ENCODE measurements around the gene KMT2E.
"Not testable (repeated sequence)": the region's sequence is repeated elsewhere in the genome, so short reads cannot be mapped to it uniquely, and the experiment has no call there.

KMT2E gene

DNA sequence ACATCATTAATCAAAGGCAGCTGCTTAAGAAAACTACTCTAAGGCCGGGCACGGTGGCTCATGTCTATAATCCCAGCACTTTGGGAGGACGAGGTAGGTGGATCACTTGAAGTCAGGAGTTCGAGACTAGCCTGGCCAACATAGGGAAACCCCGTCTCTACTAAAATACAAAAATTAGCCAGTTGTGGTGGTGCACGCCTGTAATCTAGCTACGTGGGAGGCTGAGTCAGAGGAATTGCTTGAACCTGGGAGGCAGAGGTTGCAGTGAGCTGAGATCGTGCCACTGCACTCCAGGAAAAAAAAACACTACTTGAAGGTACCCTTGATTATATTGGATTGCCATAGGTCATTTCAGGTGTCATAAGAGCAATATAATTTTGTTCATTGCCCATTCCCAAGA, 14.9 kb downstream of the KMT2E start:
- DNase-seq, result not testable (repeated sequence)

DNA sequence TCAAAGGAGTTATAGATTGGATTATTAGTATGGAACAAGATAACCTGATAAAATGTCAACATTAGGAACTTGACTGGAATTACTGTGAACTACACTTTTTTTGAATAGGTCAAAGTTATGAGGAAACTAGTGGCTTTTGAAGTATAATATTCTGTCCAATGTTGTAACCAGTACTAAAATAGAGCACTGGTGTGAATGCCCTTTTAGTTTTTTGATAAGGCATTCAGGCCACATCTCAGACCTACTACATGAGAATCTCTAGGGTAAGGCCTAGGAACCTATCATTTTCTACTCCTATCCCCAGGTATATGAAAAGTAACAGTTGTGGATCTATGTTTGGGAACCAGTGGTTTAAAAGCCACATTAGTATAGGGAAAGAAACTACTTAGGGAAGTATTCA, 16.4 kb downstream of the KMT2E start:
- no peak for DNase-seq

DNA sequence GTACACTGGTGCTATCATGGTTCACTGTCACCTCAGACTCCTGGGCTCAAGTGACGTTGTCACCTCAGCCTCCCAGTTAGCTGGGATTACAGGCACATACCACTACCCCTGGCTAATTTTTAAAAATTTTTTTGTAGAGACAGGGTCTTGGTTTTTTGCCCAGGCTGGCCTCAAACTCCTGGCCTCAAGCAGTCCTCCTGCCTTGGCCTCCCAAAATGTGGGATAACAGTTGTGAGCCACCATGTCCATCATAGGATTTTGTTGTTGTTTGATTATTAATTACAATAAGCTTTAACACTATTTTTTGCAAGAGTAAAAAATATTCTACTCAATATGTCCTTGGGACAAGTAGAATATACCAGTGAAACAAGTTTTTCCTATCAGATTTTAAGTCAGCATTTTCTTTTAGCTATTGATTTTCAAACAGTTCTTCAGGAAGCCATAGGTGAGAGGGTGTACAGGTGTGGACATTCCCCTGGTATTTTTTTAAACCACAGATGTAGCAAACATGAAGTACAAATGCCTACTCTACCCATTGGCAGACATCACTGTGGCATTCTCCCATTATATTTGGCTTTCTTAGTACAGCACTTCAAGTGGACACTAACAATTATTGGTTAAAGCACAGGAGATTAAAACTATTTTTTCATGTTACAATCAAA, 18.7 kb downstream of the KMT2E start:
- DNase-seq, result no peak

DNA sequence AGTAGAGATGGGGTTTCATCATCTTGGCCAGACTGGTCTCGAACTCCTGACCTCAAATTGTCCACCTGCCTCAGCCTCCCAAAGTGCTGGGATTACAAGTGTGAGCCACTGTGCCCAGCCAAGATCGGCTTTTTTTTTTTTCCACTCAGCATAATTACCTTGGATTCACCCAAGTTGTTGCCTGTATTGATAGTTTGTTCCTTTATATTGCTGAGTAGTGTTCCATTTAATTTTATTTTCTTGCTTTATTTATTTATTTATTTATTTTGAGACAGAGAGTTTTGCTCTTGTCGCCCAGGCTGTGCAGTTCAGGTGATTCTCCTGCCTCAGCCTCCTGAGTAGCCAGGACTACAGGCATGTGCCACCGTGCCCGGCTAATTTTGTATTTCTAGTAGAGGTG, 21.3 kb downstream of the KMT2E start:
- DNase-seq, result no peak

DNA sequence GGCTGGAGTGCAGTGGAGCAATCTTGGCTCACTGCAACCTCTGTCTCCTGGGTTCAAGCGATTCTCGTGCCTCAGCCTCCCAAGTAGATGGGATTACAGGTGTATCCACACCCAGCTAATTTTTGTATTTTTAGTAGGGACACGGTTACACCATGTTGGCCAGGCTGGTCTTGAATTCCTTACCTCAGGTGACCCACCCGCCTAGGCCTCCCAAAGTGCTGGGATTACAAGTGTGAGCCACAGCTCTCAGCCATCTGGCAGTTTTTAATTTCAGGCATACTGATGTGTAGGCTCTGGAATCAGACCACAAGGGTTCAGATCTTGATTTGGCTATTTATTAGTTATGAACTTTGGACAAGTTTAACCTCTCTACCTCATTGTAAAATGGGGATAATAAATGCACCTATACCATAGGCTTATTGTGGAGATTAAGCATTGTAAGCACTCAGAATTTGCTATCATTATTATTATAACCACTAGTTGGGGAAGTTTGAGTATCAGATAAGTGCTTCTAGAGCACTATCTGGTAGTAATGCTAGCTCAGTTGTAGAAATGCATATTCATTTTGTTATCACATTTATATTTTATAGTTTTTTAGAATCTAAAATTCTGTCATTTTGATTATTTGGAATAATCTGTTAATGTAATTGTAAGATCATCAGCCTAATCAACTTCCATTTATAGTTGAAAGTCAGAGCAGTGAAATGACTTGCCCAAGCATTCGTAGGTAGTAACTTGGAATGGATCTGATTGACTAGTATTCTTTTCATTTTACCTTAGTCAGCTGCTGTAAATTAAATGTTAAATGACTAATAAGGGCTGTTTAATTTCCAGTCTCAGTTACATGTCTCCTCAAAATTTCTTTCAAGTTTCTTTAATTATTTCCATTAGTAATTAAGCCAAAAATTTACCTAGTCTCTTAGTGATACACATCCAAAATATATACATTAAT, 22.5 kb downstream of the KMT2E start:
- DNase-seq, result no peak

DNA sequence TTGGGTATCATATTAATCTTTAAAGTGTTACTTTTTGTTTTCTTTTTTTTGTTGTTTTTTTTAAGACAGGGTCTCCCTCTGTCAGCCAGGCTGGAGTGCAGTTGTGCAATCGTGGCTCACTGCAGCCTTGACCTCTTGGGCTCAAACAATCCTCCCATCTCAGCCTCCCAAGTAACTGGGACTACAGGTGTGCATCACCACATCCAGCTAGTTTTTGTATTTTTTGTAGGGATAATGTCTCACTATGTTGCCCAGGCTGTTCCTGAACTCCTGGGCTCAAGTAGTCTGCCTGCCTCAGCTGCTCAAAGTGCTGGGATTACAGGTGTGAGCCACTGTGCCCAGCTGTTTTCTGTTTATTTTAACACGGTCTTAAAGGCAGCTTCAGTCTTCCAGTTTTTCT, 23.3 kb downstream of the KMT2E start:
- no peak for DNase-seq

DNA sequence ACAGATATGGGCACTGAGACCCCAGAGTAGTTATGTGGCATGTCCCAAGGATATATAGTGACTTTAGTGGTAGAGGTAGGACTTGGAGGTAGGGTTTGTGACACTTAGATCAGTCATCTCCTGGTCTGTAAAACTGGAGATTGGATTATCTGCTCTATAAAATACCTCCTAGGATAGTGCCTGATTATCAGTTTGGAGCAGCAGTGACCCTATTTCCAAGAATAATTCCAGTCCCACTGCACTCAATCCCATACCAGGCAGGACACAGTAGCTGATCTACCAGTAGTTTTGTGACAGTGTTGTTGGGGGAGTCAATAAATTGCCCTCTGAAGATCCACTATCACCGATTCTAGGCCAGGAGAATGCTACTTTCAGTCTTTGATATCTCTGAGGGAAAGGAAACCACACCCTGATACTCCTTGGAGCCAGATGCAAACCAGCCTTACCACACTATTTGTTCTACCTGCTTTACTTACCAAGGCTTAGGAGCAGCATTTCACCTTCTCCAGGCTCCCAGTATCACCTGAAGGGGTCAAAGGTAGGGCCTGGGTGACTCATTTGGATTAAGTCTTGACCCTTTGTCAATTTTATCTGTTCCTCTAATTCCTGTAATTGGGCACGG, 30.6 kb downstream of the KMT2E start:
- no peak for DNase-seq

DNA sequence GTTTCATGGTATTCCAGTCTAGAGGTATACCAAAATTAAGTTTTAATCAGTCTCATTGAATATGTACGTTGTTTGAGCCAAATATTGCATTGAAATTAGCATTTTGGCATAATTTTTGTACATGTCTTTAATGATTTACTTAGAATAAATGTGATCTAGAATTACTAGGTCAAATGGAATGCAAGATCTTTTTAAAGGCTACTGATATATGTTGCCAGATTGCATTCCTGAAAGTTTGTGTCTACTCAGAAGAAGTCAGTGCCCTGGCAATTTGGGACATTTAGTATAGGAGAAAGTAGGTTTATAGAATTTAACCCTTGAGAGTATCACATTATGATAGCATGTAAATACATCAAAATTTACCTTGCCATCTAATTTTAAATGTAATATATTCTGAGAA, 32.4 kb downstream of the KMT2E start:
- DNase-seq, result no peak

DNA sequence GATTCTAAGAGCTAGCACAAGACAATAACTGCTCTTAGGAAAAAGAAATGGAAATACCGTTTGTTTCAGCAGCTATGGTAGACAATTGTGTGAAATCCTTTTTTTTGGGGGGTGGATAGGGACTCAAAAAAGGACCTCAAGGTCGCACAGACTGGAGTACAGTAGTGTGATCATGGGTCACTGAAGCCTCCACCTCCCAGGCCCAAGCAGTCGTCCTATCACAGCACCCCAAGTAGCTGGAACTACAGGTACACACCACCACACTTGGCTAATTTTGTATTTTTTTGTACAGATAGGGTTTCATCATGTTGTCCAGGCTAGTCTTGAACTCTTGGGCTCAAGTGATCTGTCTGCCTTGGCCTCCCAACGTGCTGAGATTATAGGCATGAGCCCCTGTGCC, 33.9 kb downstream of the KMT2E start:
- no peak for DNase-seq

DNA sequence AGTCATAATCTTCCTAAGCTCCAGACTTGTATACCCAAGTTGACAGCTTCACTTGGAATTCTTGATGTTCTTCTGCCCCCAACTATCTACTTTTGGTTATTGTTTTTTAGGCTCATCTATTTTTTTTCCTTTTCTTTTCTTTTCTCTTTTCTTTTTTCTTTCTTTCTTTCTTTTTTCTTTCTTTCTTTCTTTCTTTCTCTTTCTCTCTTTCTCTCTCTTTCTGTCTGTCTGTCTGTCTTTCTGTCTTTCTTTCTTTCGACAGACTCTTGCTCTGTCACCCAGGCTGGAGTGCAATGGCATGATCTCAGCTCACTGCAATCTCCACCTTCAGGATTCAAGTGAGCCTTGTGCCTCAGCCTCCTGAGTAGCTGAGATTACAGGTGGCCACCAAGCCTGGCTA, 36.5 kb downstream of the KMT2E start:
- DNase-seq, result no peak

DNA sequence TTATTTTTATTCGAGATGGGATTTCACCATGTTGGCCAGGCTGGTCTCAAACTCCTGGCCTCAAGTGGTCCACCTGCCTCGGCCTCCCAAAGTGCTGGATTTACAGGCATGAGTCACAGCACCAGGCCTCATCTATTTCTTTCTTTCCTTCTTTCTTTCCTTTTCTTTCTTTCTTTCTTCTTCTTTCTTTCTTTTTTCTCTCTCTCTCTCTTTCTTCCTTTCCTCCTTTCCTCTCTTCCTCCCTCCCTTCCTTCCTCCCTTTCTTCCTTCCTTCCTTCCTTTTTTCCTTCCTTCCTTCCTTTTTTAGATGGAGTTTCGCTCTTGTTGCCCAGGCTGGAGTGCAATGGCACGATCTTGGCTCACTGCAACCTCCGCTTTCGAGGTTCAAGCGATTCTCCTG, 36.9 kb downstream of the KMT2E start:
- DNase-seq, result not testable (repeated sequence)

DNA sequence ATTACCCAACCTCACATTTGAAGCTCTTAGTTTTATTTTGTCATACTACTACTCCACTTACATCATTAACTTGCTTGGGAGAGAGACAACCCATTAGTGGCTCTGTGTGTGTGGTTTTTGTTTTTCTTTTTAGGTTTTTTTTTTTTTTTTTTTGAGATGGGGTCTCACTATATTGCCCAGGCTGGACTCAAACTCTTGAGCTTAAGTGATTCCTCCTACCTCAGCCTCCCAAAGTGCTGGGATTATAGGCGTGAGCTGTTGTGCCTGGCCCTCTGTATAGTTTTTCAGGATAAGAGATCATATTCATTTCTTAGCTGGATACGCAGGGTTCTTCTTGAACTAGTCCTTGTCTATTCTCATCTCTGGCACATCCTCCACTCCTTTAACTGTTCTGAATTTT, 41.1 kb downstream of the KMT2E start:
- DNase-seq, result no peak

DNA sequence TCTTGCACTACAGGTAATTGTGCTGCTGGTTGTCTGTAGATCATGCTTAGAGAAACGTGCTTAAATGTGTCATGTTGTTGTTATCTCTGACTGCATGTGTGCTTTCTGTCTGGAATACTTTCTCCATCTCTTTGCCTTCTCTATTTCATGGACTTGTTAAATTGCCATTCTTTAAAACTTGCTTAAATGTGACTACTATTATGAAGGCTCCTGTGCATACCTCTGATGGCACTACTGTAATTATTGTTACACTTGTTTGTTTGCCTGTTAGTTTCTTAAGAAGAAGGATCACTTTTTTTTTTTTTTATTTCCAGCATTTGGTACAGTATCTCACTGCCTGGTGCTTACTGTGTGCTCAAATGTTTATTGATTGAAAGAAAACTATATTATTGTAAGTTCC, 41.6 kb downstream of the KMT2E start:
- DNase-seq, result no peak

DNA sequence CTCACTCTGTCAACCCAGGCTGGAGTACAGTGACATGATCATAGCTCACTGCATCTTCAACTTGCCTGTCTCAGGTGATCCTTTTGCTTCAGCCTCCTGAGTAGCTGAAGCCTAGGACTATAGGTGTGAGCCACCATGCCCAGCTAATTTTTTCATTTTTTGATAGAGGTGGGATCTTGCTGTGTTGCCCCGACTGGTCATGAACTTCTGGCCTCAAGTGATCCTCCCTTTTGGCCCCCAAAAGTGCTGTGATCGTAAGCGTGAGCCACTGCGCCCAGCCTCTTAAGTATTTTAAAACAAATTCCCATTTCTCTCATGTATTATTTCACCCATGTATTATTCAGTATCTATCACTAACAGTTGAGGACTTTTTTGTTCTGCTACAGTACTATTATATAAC, 43.5 kb downstream of the KMT2E start:
- no peak for DNase-seq

DNA sequence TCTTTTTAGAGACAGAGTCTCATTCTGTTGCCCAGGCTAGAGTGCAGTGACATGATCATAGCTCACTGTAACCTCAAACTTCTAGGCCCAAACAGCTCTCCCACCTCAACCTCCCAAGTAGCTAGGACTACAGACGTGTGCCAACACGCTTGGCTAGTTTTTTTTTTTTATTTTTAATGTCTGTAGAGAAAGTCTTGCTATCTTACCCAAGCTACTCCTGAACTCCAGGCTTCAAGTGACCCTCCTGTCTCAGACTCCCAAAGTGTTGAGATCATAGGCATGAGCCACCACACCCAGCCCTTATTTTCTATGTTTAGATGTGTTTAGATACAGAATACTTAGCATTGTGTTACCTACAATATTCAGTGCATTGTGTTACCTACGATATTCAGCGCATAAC, 46.4 kb downstream of the KMT2E start:
- no peak for DNase-seq

DNA sequence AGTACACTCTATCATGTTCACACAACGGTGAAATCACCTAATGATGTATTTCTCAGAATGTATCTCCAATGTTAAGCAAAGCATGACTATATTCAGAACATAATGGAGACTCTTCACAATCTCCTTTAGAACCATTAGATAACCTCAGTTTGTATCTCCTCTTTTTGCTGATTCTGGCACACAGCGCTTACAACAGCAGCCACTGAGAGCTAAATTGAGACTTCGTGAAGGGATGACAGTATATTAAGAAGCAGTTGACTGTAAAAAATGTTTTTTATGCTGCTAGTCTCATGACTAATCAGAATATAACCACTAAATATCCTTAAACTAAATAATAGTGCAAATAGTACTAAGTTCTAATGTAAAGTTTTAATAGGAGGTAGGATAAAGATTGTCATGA, 46.9 kb downstream of the KMT2E start:
- no peak for DNase-seq

DNA sequence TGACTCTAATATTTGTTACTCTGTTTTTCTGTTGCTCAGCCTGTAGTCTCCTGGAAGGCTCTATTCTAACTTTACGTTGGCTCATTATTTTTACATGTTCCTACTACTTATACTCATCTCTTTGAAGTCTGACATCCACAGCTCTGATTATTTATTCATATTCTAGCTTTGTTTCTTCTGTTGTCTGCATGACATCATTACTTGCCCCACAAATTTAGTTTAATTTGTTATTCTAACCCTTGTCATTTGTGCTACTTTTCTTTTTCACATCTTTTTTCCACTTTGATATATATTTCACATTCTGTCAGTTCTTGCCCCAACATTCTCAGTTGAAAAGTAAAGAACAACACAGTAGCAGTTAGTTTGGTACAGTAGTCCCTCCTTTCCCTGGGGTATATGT, 51.1 kb downstream of the KMT2E start:
- no peak for DNase-seq

DNA sequence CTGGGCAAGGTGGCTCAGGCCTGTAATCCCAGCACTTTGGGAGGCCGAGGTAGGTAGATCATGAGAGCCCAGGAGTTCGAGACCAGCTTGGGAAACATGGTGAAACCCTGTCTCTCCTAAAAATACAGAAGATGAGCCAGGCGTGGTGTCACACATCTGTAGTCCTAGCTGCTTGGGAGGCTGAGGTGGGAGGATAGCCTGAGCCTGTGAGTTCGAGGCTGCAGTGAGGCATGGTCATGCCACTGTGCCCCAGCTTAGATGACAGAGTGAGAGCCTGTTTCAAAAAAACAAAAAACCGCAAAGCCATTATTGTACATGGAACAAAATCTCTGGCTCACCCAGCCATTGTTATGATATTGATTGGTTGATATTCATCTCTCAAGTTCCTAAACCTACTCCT, 53.7 kb downstream of the KMT2E start:
- DNase-seq, result no peak

DNA sequence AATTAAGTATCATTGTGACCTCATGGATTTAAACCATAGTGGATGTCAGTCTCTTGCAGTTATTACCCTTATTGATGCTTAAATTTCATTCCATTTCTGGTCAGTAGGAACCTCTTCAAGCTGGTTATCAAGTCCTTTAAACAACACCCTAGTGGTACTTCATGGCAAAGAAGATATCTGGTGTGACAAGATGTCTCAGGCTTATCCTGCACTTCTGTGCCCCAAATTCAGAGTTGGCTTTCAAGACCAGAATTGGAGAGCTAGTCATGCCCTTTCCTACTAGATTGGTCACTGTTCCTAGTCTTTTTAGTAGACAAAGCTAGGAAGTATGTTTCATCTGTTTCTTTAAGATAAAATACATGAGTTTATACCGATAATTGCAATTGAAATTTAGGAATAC, 54.9 kb downstream of the KMT2E start:
- no peak for DNase-seq

DNA sequence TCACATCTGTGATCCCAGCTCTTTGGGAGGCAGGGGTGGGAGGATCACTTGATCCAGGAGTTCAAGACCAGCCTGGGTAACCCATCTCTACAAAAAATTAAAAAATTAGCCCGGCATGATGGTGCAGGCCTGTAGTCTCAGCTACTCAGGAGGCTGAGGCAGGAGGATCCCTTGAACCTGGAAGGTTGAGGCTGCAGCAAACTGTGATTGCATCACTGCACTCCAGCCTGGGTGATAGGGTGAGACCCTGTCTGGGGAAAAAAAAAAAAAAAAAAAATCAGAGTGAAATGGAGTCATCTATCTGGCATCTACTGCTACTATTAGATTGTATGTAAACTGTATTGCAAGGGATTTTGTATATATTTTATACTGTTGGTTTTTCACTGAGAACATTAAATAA, 59.1 kb downstream of the KMT2E start:
- DNase-seq, result no peak

DNA sequence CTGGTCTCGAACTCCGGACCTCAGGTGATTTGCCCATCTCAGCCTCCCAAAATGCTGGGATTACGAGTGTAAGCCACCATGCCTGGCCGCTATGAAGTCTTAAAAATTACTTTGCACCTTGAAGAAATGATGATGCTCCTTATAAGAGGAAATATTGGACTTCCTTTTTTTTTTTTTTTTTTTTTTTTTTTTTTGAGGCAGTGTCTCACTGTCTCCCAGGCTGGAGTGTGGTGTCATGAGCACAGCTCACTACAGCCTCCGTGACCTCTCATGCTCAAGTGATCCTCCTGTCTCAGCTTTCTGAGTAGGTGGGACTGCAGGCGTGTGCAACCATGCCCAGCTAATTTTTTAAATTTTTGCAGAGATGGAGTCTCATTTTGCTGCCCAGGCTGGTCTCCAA, 65.3 kb downstream of the KMT2E start:
- DNase-seq, result no peak

DNA sequence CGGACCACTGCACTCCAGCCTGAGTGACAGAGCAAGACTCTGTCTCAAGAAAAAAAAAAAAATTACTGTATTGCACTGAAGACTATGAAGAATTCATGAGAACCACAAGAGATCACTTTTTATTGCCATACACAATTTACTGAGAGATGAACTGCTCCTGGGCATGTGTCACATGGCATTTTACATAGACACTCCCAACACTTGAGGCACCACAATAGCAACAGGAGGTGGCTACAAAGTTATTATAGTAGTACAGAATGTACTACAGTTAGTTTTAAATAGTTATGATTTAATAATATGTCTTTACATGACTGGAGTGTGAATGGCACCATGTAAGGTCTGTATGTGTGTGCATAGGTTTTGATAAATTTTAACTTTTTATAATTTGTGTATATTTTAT, 70.6 kb downstream of the KMT2E start:
- no peak for DNase-seq

DNA sequence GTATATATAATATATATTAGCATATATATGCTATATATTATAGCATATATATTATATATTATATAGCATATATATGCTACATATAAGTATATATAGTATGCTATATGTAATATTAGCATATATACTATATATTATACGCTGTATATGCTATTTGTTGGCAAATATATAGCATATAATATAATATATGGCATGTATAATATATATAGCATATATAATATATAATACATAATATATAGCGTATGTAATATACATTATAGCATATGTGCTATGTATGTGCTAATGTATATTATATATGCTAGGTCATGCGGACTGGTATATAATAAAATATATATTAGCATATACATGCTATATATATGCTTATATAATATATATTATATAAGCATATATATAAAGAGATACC, 72.8 kb downstream of the KMT2E start:
- no peak for DNase-seq

DNA sequence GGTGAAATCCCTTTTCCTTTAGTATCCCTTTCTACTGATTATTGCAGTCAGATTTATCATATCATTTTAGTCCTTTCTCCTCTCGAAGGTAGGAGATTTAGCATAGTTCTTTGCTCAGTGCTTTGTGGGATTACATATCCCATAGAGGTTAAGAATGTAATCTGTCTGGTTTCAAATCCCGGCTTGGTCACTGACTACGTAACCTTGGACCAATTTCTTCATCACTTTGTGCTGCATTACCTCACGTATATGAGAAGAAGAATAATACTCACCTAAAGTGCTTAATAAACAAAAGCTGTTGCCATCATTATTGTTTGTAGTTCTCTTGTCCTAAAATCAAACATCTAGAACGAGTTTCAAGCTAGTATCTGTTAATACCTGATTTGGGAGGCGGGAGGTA, 74.0 kb downstream of the KMT2E start:
- DNase-seq, result no peak
